IMR-90 (cell line): ENCODE data around the gene RAPGEF1. TPM values are rescaled to one million over a fixed set of nuclear protein-coding genes. Genes with fewer than 3 reads are reported as not detected.

Source experiments
- ATAC-seq: fragments of 200-7000 bp; cut with Tn5 transposase; 2 replicates; pipeline ENCODE4 v1.9.1; 2020; ENCODE audit warnings: low read depth, mild to moderate bottlenecking, moderate library complexity
- BruUV-seq: library from RNA; stranded (reverse); fragments of 400-500 nt; replicated peaks from 2 replicates; lab custom pipeline; 2021; lab: Mats Ljungman, UMichigan
- CTCF ChIA-PET: fragments of 300-600 bp; formaldehyde crosslinking; extraction: SDS; loops from one replicate; lab custom pipeline; 2021; ENCODE audit warnings: antibody characterized with exemption; lab: Yijun Ruan, JAX
- POLR2A ChIA-PET: fragments of 300-600 bp; sonication (Branson Sonifier 250); formaldehyde crosslinking; loops from one replicate; lab custom pipeline; 2022; ENCODE audit warnings: antibody characterized with exemption; ENCODE audit not compliant: unreplicated experiment; lab: Charles Lee
- DNase-seq: peaks from one replicate; pipeline ENCODE4 v3.0.0; 2013
- H2AFZ ChIP-seq: replicated peaks from 2 replicates; pipeline ENCODE3; 2013; ENCODE audit warnings: low read length, mild to moderate bottlenecking; ENCODE audit not compliant: poor library complexity
- H2AK5ac ChIP-seq: 2 replicates; pipeline ENCODE4 v1.6.1; 2013; ENCODE audit warnings: low read depth, low read length, inconsistent platforms
- H2AK9ac ChIP-seq: replicated peaks from 2 replicates; pipeline ENCODE3; 2013; ENCODE audit warnings: mild to moderate bottlenecking, low read depth, low read length, moderate library complexity; ENCODE audit not compliant: poor library complexity
- H2BK120ac ChIP-seq: 2 replicates; pipeline ENCODE4 v1.6.1; 2013; ENCODE audit warnings: low read depth, low read length, inconsistent platforms
- H2BK15ac ChIP-seq: 3 replicates; pipeline ENCODE4 v1.6.1; 2013; ENCODE audit warnings: low read depth, low read length, inconsistent platforms
- H2BK20ac ChIP-seq: 2 replicates; pipeline ENCODE4 v1.6.1; 2013; ENCODE audit warnings: low read depth, mild to moderate bottlenecking, inconsistent platforms, low read length, moderate library complexity
- H2BK5ac ChIP-seq: 2 replicates; pipeline ENCODE4 v1.6.1; 2013; ENCODE audit warnings: mild to moderate bottlenecking, low read depth, low read length, inconsistent platforms; ENCODE audit not compliant: poor library complexity, severe bottlenecking
- H3K14ac ChIP-seq: replicated peaks from 2 replicates; pipeline ENCODE4 v1.6.1; 2013; ENCODE audit warnings: low read depth, low read length, inconsistent platforms
- H3K18ac ChIP-seq: 2 replicates; pipeline ENCODE4 v1.6.1; 2013; ENCODE audit warnings: low read depth, low read length, control low read depth
- H3K23ac ChIP-seq: 2 replicates; pipeline ENCODE4 v1.6.1; 2013; ENCODE audit warnings: low read depth, low read length, inconsistent platforms
- H3K27ac ChIP-seq: 2 replicates; pipeline ENCODE4 v1.5.1; 2013; ENCODE audit warnings: mild to moderate bottlenecking, control low read depth, low read length; ENCODE audit not compliant: insufficient read depth
- H3K27me3 ChIP-seq: 2 replicates; pipeline ENCODE4 v1.6.1; 2013; ENCODE audit warnings: low read length; ENCODE audit not compliant: control insufficient read depth, insufficient read depth
- H3K36me3 ChIP-seq: 2 replicates; pipeline ENCODE4 v1.6.1; 2013; ENCODE audit warnings: low read length, mixed read lengths; ENCODE audit not compliant: control insufficient read depth, insufficient read depth
- H3K4ac ChIP-seq: 2 replicates; pipeline ENCODE4 v1.6.1; 2013; ENCODE audit warnings: low read depth, low read length, inconsistent platforms
- H3K4me1 ChIP-seq: 2 replicates; pipeline ENCODE4 v1.6.1; 2013; ENCODE audit warnings: low read length, mixed read lengths; ENCODE audit not compliant: control insufficient read depth, insufficient read depth
- H3K4me2 ChIP-seq: 2 replicates; pipeline ENCODE4 v1.6.1; 2013; ENCODE audit warnings: low read depth, mild to moderate bottlenecking, control low read depth, low read length, moderate library complexity
- H3K4me3 ChIP-seq: 2 replicates; pipeline ENCODE4 v1.5.1; 2013; ENCODE audit warnings: low read depth, mild to moderate bottlenecking, control low read depth, low read length, moderate library complexity; ENCODE audit not compliant: insufficient read depth
- H3K56ac ChIP-seq: 2 replicates; pipeline ENCODE4 v1.6.1; 2013; ENCODE audit warnings: low read length, inconsistent platforms; ENCODE audit not compliant: insufficient read depth; ENCODE audit errors: extremely low read depth
- H3K79me1 ChIP-seq, 2 experiments: 2 replicates each; pipeline ENCODE4 v1.6.1; 2013; ENCODE audit warnings: low read length in 2 of 2, inconsistent platforms in 1 of 2, low read depth in 1 of 2
- H3K9ac ChIP-seq: 2 replicates; pipeline ENCODE4 v1.6.1; 2013; ENCODE audit warnings: low read depth, low read length, control low read depth
- H3K9me1 ChIP-seq: 2 replicates; pipeline ENCODE4 v1.6.1; 2013; ENCODE audit warnings: low read length, inconsistent platforms; ENCODE audit not compliant: insufficient read depth
- H3K9me3 ChIP-seq: 2 replicates; pipeline ENCODE4 v1.6.1; 2013; ENCODE audit warnings: low read length; ENCODE audit not compliant: control insufficient read depth, insufficient read depth
- H4K20me1 ChIP-seq: 2 replicates; pipeline ENCODE4 v1.6.1; 2013; ENCODE audit warnings: low read length, inconsistent platforms; ENCODE audit not compliant: insufficient read depth
- H4K5ac ChIP-seq: 2 replicates; pipeline ENCODE4 v1.6.1; 2013; ENCODE audit warnings: mild to moderate bottlenecking, low read depth, low read length, control low read depth
- H4K8ac ChIP-seq, 2 experiments: 2 replicates each; pipeline ENCODE4 v1.6.1; 2013; ENCODE audit warnings: low read depth in 2 of 2, low read length in 2 of 2, control low read depth in 1 of 2, inconsistent platforms in 1 of 2
- H4K91ac ChIP-seq: 2 replicates; pipeline ENCODE4 v1.6.1; 2013; ENCODE audit warnings: low read depth, low read length, inconsistent platforms; ENCODE audit not compliant: insufficient read depth
- FOS ChIP-seq: fragments of 150-350 bp; IDR thresholded peaks from 2 replicates; pipeline ENCODE4 v1.6.1; 2016; ENCODE audit warnings: low read depth, low read length
- NFE2L2 ChIP-seq: fragments of 150-350 bp; IDR thresholded peaks from 2 replicates; pipeline ENCODE4 v1.6.1; 2016; ENCODE audit warnings: low read depth, mild to moderate bottlenecking, low read length
- RAD21 ChIP-seq: IDR thresholded peaks from 2 replicates; pipeline ENCODE4 v1.6.1; 2012; ENCODE audit warnings: low read length, improper control_type of control experiment
- SMC3 ChIP-seq: fragments of 150-350 bp; IDR thresholded peaks from 2 replicates; pipeline ENCODE4 v1.6.1; 2016; ENCODE audit warnings: low read depth, mild to moderate bottlenecking, antibody characterized with exemption, low read length, moderate library complexity
- WGBS, 2 experiments: methylation state at CpG; one replicate each; pipeline versions ENCODE4 v1.1.5 to v1.1.7; 2013; ENCODE audit warnings: missing lambda C conversion rate in 2 of 2; ENCODE audit not compliant: insufficient read length in 1 of 2; ENCODE audit errors: extremely low coverage in 2 of 2; 5-methylcytosine and 5-hydroxymethylcytosine counted together
- dilution Hi-C: fragments of 300-500 bp; cut with HindIII; formaldehyde crosslinking; loops from one replicate; pipeline ENCODE4 v1.14.3; 2018; ENCODE audit warnings: low sequenced_read_pairs; ENCODE audit not compliant: unreplicated experiment
- in situ Hi-C: fragments of 300-500 bp; cut with MboI; formaldehyde crosslinking; loops from 3 replicates; pipeline ENCODE4 v1.14.3; 2019; ENCODE audit warnings: low sequenced_read_pairs, inconsistent platforms, mixed read lengths
- intact Hi-C: fragments of 100-400 bp; cut with micrococcal nuclease; formaldehyde crosslinking; loops from 2 replicates; pipeline ENCODE4 v1.10.0; 2022
- polyA plus RNA-seq, 3 experiments: library from polyadenylated mRNA; depleted of rRNA; stranded (reverse); fragments of >200 nt; gene quantifications; 2 replicates each; pipeline ENCODE4 v1.2.3, GENCODE V29; 2012; ENCODE audit warnings: low replicate concordance in 1 of 3
- total RNA-seq: library from RNA; depleted of rRNA; stranded (reverse); fragments of >200 nt; gene quantifications from 2 replicates; pipeline ENCODE4 v1.2.3, GENCODE V29; 2012

Gene RAPGEF1
- total and polyA plus RNA-seq, 2 of the 4 experiments (the other 2 are of a cell fraction) = 13.1 to 22.3 TPM

- H2AFZ ChIP-seq = no peak overlapping the region
- no TSS peak for BruUV-seq
- H4K20me1 ChIP-seq = no peaks in the 10 kb centered on the region
- DNase-seq (no peak), ATAC-seq (no peak)
- peaks cover 2% of the 10 kb centered on the region; the same call in 1 of the 2 replicates for H3K4me1 ChIP-seq
- H3K4me3 ChIP-seq = no peak overlapping the region
- no peak overlapping the region for H2BK15ac ChIP-seq
- H4K8ac ChIP-seq = no peak overlapping the region
- POLR2A ChIA-PET = no interaction called here
- H2AK9ac ChIP-seq = no peak overlapping the region
- no peak overlapping the region for H2AK5ac ChIP-seq
- H3K79me1 ChIP-seq = peaks cover 0 to 5% of the 10 kb centered on the region in 2 experiments; a peak in 1 of 4 replicates
- WGBS, 2 experiments = 98% methylated on average over 14 of the region's 16 CpGs; no CpG with 5 or more reads in 1 of the 2 experiments
- no peaks in the 10 kb centered on the region for H3K9me3 ChIP-seq
- H3K36me3 ChIP-seq = peaks cover 42% of the 10 kb centered on the region
- H2BK120ac ChIP-seq = no peak overlapping the region
- H3K23ac ChIP-seq = no peak overlapping the region
- H3K4me2 ChIP-seq = no peak overlapping the region
- H3K56ac ChIP-seq = no peak overlapping the region
- H3K14ac ChIP-seq = no peak overlapping the region
- H3K9ac ChIP-seq = no peak overlapping the region
- no peak overlapping the region for H4K91ac ChIP-seq
- TF ChIP-seq NFE2L2 (no peak), FOS (no peak), SMC3 (no peak), RAD21 (no peak)
- no peaks in the 10 kb centered on the region for H3K27me3 ChIP-seq
- intact Hi-C loops (no loop called here), dilution Hi-C loops (no loop called here), in situ Hi-C loops (no loop called here)
- no peak overlapping the region for H3K18ac ChIP-seq
- no peak overlapping the region for H4K5ac ChIP-seq
- H2BK5ac ChIP-seq = no peak overlapping the region
- H3K4ac ChIP-seq = no peak overlapping the region
- H2BK20ac ChIP-seq = no peak overlapping the region
- H3K9me1 ChIP-seq = peaks cover 16% of the 10 kb centered on the region
- CTCF ChIA-PET = no interaction called here
- no peak overlapping the region for H3K27ac ChIP-seq
Observed at GRCh38 chr9:131618785-131619184, 121.1 kb downstream of the RAPGEF1 start.
